Stimulated activated CD8-positive, alpha-beta memory T cell treated with anti-CD3 and anti-CD28 coated beads, Interleukin-7, amount 100 ng/mL, for 24 hours (primary cell): Measurements from ENCODE around the gene DPH3.

Source experiments
- DNase-seq: peaks from one replicate; pipeline ENCODE4 v3.0.0-alpha.2; 2020; ENCODE audit warnings: low read depth

DPH3 gene

GRCh38 chr3:16290827-16291196 lies 26.1 kb upstream of the DPH3 start:
- DNase-seq: no peak

GRCh38 chr3:16290007-16290826 lies 25.5 kb upstream of the DPH3 start:
- no peak for DNase-seq

- DNase-seq: no peak
These were observed 24.6 kb upstream of the DPH3 start for GRCh38 chr3:16289144-16289889.

GRCh38 chr3:16288664-16289063 lies 23.9 kb upstream of the DPH3 start:
- no peak for DNase-seq

GRCh38 chr3:16286751-16287543 lies 22.2 kb upstream of the DPH3 start:
- no peak for DNase-seq

- DNase-seq: no peak
These were observed 21.4 kb upstream of the DPH3 start for GRCh38 chr3:16286161-16286560.

GRCh38 chr3:16284633-16285032 lies 19.9 kb upstream of the DPH3 start:
- no peak for DNase-seq

- no peak for DNase-seq
These were observed 15.9 kb upstream of the DPH3 start for GRCh38 chr3:16280671-16281070.

- DNase-seq: no peak
These were observed 14.5 kb upstream of the DPH3 start for GRCh38 chr3:16279010-16279801.

- DNase-seq: no peak
These were observed 12.7 kb upstream of the DPH3 start for GRCh38 chr3:16277471-16277870.

- no peak for DNase-seq
These were observed 9.1 kb upstream of the DPH3 start for GRCh38 chr3:16273867-16274266.

- DNase-seq: no peak
These were observed 7.8 kb upstream of the DPH3 start for GRCh38 chr3:16272588-16272987.

GRCh38 chr3:16270855-16271254 lies 6.1 kb upstream of the DPH3 start:
- no peak for DNase-seq

- DNase-seq: no peak
These were observed 2.0 kb upstream of the DPH3 start for GRCh38 chr3:16266714-16267113.

- DNase-seq: no peak
These were observed 678 bp upstream of the DPH3 start for GRCh38 chr3:16265455-16265786.

GRCh38 chr3:16264174-16264707 lies 502 bp downstream of the DPH3 start:
- DNase-seq: no peak

GRCh38 chr3:16262174-16262573 lies 2.6 kb downstream of the DPH3 start:
- DNase-seq: no peak

GRCh38 chr3:16260046-16260445 lies 4.7 kb downstream of the DPH3 start:
- no peak for DNase-seq

- no peak for DNase-seq
These were observed 5.9 kb downstream of the DPH3 start for GRCh38 chr3:16258866-16259265.

- no peak for DNase-seq
These were observed 6.6 kb downstream of the DPH3 start for GRCh38 chr3:16258177-16258576.

GRCh38 chr3:16257309-16257708 lies 7.4 kb downstream of the DPH3 start:
- no peak for DNase-seq

GRCh38 chr3:16255726-16256125 lies 9.0 kb downstream of the DPH3 start:
- no peak for DNase-seq
